ENCODE measurements around the gene MAMDC4. TPM values are rescaled to one million over a fixed set of nuclear protein-coding genes. Genes with fewer than 3 reads are reported as not detected.

MAMDC4 gene
- total RNA-seq, 2 donors from 2014 or later = 6.8 to 15.4 TPM

DNA sequence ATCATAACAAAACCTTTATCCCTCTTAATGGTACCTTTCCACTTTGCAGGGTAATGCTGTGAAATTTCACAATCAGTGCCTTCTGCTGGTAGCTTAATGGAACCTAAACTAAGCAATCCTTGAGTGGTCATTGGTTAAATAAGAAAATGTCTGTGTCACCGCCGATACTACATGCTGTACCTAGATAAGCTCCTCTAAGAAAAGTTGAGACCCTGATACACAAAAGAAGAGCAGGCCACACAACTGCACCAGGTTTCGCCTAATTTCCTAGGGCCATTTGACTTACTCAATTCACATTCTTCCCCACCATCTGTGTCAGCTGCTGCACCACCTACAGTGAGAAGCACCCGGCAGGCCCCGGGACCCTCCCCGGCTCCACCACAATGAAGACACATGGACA is 23.0 kb downstream of the MAMDC4 start:
- Histone ChIP-seq H3K9me3 (ENCODE audit: control insufficient read depth, low read length) (peaks cover 29% of the 10 kb centered on the region), H3K27me3 (ENCODE audit: control insufficient read depth, insufficient read depth, low read length, poor library complexity, severe bottlenecking) (no peaks in the 10 kb centered on the region), H3K36me3 (ENCODE audit: control insufficient read depth, insufficient read depth, low read length) (no peaks in the 10 kb centered on the region), H3K27ac (ENCODE audit: low read depth, low read length) (no peak overlapping the region), H3K4me3 (ENCODE audit: low read length) (no peak overlapping the region), H3K4me1 (ENCODE audit: control insufficient read depth, insufficient read depth, low read length) (no peaks in the 10 kb centered on the region), H3K9ac (ENCODE audit: extremely low read depth, low read length, poor library complexity, severe bottlenecking) (no peak overlapping the region)
- Mint-ChIP-seq H3K4me3 (no peak overlapping the region), H3K27ac (no peak overlapping the region), H3K4me1 (no peaks in the 10 kb centered on the region), H3K36me3 (ENCODE audit: low read depth) (no peaks in the 10 kb centered on the region), H3K9me3 (peaks cover 51% of the 10 kb centered on the region), H3K27me3 (ENCODE audit: insufficient read depth) (peaks cover 22% of the 10 kb centered on the region)
- TF ChIP-seq, protein P1, sequence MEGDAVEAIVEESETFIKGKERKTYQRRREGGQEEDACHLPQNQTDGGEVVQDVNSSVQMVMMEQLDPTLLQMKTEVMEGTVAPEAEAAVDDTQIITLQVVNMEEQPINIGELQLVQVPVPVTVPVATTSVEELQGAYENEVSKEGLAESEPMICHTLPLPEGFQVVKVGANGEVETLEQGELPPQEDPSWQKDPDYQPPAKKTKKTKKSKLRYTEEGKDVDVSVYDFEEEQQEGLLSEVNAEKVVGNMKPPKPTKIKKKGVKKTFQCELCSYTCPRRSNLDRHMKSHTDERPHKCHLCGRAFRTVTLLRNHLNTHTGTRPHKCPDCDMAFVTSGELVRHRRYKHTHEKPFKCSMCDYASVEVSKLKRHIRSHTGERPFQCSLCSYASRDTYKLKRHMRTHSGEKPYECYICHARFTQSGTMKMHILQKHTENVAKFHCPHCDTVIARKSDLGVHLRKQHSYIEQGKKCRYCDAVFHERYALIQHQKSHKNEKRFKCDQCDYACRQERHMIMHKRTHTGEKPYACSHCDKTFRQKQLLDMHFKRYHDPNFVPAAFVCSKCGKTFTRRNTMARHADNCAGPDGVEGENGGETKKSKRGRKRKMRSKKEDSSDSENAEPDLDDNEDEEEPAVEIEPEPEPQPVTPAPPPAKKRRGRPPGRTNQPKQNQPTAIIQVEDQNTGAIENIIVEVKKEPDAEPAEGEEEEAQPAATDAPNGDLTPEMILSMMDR (conservative IDR thresholded peaks at IDR 0.05) = no peak
- DNase-seq = no peak
- WGBS, 2 experiments (ENCODE audit: insufficient coverage in 1 of 2, insufficient read length in 1 of 2) = 92 to 93% methylated on average over 3 to 6 of the region's 6 CpGs

DNA sequence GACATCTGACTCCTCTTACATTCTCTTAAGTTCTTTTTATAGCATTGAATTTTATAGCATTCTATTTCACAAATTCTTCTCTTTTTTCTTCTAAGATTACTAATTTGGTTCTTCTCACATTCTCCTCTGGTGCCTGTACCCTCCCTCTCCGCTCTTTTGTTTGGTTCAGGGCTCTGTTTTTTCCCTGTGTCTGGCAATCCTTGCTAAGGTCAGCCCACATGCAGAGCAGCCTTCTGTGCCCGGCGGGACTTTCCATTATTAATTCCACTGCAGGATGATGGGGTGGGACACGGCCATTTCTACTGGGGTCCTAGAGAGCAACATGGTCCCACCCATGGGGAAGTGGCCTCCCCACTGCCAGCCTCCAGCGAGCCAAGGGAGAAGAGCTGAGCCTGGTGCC is 24.3 kb downstream of the MAMDC4 start:
- no peak overlapping the region for H3K9ac ChIP-seq (ENCODE audit: extremely low read depth, low read length, poor library complexity, severe bottlenecking)
- no peak for DNase-seq
- peaks cover 24% of the 10 kb centered on the region for H3K27me3 Mint-ChIP-seq (ENCODE audit: insufficient read depth)
- peaks cover 39% of the 10 kb centered on the region for H3K9me3 Mint-ChIP-seq
- TF ChIP-seq, protein P1 (conservative IDR thresholded peaks at IDR 0.05) = no peak
- peaks cover 2% of the 10 kb centered on the region for H3K4me1 ChIP-seq (ENCODE audit: control insufficient read depth, insufficient read depth, low read length)
- H3K27me3 ChIP-seq (ENCODE audit: control insufficient read depth, insufficient read depth, low read length, poor library complexity, severe bottlenecking) = no peaks in the 10 kb centered on the region
- no peak overlapping the region for H3K27ac Mint-ChIP-seq
- H3K4me3 Mint-ChIP-seq = no peak overlapping the region
- 80% methylated on average over 3 to 5 of the region's 5 CpGs for WGBS, 2 experiments (ENCODE audit: insufficient coverage in 1 of 2, insufficient read length in 1 of 2)
- H3K36me3 ChIP-seq (ENCODE audit: control insufficient read depth, insufficient read depth, low read length) = no peaks in the 10 kb centered on the region
- peaks cover 16% of the 10 kb centered on the region for H3K9me3 ChIP-seq (ENCODE audit: control insufficient read depth, low read length)
- H3K36me3 Mint-ChIP-seq (ENCODE audit: low read depth) = no peaks in the 10 kb centered on the region
- no peak overlapping the region for H3K27ac ChIP-seq (ENCODE audit: low read depth, low read length)
- peaks cover 3% of the 10 kb centered on the region for H3K4me1 Mint-ChIP-seq
- no peak overlapping the region for H3K4me3 ChIP-seq (ENCODE audit: low read length)

DNA sequence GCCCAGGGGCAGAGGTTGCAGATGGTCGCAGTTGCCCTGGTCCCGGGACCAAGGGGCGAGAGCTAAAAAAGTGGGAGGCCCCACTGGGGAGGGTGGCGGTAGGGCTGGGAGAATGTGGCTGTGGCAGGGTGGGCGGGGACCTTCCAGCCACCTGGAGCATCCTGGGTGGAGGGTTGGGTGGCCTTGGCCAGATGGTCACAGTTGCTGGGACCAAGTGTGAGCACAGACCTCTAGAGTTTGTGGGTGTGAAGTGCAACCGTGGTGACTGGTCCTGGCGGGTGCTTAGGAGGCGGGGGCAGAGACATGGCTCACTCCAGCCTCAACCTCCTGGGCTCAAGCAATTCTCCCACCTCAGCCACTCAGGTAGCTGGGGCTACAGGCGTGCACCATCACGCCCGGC is 28.5 kb downstream of the MAMDC4 start:
- no peak overlapping the region for H3K4me3 Mint-ChIP-seq

More for the DNA sequence above, 28.5 kb downstream of the MAMDC4 start:
- peaks cover 7% of the 10 kb centered on the region for H3K9me3 Mint-ChIP-seq
- TF ChIP-seq, protein P1 (conservative IDR thresholded peaks at IDR 0.05) = no peak
- H3K27me3 Mint-ChIP-seq (ENCODE audit: insufficient read depth) = peaks cover 18% of the 10 kb centered on the region
- no peaks in the 10 kb centered on the region for H3K36me3 Mint-ChIP-seq (ENCODE audit: low read depth)
- H3K4me1 Mint-ChIP-seq = peaks cover 8% of the 10 kb centered on the region
- Histone ChIP-seq H3K9ac (ENCODE audit: extremely low read depth, low read length, poor library complexity, severe bottlenecking) (no peak overlapping the region), H3K36me3 (ENCODE audit: control insufficient read depth, insufficient read depth, low read length) (no peaks in the 10 kb centered on the region), H3K27ac (ENCODE audit: low read depth, low read length) (no peak overlapping the region), H3K9me3 (ENCODE audit: control insufficient read depth, low read length) (no peaks in the 10 kb centered on the region), H3K4me1 (ENCODE audit: control insufficient read depth, insufficient read depth, low read length) (peaks cover 6% of the 10 kb centered on the region), H3K4me3 (ENCODE audit: low read length) (no peak overlapping the region), H3K27me3 (ENCODE audit: control insufficient read depth, insufficient read depth, low read length, poor library complexity, severe bottlenecking) (no peaks in the 10 kb centered on the region)
- no peak for DNase-seq
- no peak overlapping the region for H3K27ac Mint-ChIP-seq
- WGBS, 2 experiments (ENCODE audit: insufficient coverage in 1 of 2, insufficient read length in 1 of 2) = 68 to 90% methylated on average over 5 to 11 of the region's 11 CpGs

Measured in endodermal cell (in vitro differentiated cells).